Activated CD4-positive, alpha-beta T cell treated with anti-CD3 and anti-CD28 coated beads, Interleukin-2, Interleukin-4, amounts not matched to agents 100 ng/mL and 50 ng/mL, durations not matched to agents 16 hours and 8 hours (primary cell): Measurements from ENCODE around the gene CWC27.
"Not testable (repeated sequence)": the region's sequence is repeated elsewhere in the genome, so short reads cannot be mapped to it uniquely, and the experiment has no call there.

Source experiments
- DNase-seq: peaks from one replicate; pipeline ENCODE4 v3.0.0-alpha.2; 2020; ENCODE audit warnings: low spot score

CWC27 gene

DNA sequence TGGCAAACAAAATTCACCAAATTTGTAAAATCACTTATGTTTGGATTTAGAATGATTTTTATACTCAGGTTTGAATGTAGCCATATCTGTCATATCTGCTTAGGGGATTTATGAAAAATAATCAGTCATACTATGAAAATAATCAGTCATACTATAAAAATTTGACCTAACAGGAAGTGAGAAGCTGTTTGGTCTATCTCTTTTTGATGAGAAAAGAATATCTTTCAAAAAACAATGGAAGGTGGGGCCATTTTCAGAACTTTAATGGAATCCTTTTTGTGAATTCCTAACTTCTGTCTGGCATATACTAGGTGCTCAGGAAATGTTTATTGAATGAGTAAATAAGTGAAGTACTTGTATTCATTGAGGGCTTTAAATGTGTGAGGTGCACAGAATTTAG, 70.1 kb downstream of the CWC27 start:
- DNase-seq = no peak

DNA sequence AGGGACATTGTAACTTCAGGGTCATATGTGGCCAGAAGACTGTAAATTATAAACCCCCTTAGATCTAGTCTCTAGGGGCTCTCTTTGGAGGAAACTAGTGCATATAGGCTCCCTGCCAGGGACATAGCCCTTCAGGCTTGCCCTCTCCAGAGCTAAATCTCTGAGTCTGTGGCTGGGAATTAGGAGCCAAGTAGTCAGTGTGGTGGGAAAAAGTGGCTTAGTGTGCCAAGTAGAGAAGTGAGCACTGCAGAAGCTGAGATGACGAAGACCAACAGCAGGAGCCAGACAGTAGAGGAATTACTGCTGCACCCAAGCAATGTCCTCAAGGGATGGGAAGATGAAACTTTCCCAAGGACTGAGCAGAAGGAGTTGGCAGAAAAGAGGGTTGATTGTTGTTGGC, 71.2 kb downstream of the CWC27 start:
- no peak for DNase-seq

DNA sequence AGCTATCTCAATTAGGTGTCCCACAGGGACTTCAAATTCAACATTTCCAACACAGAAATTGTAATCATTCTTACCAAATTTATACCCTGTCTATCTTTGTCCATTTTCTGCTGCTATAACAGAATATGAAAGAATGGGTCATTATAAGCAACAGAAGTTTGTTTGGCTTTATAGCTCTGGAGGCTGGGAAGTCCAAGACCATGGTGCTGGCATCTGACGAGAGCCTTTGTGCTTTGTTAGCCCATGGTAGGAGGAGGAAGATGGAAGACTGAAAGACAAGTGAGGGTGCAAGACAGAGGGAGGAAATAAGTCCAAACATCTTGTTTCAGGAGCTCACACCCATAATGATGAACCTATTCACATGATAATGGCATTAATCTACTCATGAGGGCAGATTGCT, 72.2 kb downstream of the CWC27 start:
- no peak for DNase-seq

DNA sequence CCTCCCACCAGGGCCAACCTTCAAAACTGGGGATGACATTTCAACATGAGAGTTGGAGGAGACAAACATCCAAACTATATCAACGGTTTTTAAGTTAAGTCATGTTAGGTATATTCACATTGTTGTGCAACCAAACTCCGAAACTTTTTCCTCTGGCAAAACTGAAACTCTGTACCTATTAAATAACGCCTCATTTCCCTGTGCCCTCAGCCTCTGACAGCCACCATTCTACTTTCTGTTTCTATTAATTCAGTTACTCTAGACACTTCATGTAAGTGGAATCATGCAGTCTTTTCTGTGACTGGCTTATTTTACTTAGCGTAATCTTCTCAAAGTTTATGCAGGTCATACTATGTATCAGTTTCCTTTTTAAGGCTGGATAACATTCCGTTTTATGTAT, 85.0 kb downstream of the CWC27 start:
- no peak for DNase-seq

DNA sequence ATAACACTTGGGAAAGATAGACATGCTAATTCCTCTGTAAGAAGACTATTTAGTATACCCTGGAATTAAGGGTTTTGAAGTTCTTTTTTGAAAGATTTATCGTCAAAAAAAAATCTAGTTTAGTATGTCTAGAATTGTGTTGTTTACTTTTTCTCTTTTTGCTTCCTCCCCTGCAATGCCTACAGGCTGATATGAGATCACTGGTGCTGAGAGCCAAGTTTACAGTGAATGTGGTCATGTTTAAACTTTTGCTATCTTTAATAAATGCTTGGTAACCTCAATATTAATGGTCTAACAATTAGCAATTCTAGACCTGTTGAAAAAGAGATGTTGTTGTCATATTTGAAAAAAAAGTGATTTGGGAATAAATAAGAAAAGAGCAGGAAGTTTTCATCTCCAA, 86.1 kb downstream of the CWC27 start:
- no peak for DNase-seq

DNA sequence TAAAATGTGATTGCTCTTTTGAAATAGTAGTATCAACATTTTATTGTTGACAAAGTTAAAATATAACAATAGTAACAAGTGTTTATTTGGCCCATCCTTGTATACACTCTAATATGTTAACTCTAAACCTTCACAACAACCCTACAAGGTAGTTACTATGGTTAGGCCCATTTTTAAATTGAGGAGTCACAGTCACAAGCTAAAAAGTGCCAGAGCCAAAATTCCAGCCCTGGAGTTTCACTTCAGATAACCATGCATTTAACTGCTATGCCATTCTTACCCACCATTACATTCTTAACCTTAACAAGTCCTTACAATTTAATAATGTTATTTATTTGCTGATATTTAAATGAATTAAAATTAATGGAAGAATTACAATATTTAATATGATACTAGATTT, 91.2 kb downstream of the CWC27 start:
- DNase-seq = no peak

DNA sequence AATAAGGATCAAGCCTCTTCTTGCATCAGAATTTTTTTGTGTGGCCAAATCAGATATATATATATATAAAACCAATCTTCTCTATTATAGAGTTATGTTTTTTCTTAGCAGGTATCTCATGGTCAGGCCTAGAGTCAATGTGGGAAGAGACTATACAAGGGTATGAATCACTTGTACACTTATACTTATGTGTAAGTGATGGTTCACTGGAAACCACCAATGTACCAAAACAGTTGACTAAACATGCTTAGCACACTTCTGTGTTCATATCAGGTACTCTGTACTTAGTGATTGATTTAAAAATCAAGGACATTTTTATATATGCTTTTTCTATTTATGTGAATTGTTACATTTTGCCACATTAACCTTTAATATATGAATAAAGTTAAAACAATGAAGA, 92.6 kb downstream of the CWC27 start:
- DNase-seq = no peak

DNA sequence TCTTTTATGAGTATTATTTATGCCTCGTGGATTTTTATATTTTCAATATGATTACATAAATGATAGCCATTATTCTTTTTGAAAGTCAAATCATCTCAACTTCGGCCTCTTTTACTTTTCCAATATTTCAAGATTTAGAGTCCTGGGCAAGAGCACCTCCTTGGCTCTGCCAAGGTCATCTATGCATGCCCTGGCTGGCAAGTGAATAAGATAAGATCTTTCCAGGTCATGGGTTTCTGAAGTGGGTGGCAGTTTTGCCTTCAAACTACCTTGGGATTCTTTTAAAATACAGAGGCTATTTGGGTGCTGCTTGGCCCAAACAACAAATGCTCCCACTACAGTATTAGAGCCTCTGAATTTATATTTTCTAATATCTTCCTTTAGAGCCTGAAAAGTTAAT, 95.4 kb downstream of the CWC27 start:
- DNase-seq = no peak

DNA sequence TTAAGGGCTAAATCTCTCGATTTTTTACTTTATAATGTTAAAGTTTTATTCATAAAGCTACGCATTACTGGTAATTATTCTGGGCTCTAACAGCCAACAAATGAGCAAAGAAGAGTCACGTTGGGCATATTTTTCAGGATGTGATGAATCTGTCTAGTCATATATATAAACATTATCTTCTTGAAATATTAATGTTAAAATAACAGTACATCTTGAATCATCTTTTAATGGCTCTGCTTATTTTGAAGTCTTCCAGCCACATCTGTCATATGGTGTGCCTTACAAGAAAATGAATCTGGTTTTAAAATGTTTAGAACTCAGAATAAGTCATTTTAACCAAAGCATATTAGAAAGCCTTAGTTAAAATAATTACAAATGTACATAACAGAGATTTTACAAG, 96.9 kb downstream of the CWC27 start:
- no peak for DNase-seq

DNA sequence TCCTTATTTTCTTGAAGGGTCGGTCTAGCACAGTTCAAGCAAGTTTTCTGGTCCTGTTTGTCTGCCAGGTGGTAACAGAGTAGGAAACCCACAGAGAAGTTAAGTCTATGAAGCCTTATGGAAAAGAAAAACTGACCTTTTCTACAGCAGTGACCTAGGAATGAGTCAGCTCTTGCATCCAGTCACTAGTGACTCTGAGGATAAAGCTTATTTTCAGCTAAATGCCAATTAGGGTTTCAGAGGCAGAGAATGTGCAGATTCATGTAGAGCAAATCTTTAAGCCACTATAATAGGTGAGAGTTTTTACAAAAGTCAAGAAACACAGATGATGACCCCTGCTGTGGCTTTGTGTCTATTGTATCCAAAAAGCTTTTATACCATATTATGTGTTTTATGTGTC, 100.7 kb downstream of the CWC27 start:
- DNase-seq = no peak

DNA sequence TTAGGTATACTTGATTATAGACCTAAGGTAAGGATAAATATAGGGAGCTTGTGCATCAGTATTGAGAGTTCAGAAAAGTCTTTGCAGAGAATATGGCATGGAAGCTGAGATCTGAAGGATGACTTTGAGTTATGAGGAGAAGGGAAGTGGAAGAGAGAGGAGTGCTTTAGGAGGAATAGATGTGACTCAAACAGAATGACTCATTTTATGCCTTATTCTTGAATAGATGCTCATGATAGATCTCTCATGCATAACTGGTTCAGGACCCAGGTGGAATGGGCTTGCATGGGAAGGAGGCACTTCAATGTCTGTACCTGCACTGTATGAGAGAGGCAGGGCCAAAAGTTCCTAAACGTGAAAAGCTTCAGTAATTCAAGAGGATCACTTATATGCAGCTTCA, 103.3 kb downstream of the CWC27 start:
- DNase-seq = no peak

DNA sequence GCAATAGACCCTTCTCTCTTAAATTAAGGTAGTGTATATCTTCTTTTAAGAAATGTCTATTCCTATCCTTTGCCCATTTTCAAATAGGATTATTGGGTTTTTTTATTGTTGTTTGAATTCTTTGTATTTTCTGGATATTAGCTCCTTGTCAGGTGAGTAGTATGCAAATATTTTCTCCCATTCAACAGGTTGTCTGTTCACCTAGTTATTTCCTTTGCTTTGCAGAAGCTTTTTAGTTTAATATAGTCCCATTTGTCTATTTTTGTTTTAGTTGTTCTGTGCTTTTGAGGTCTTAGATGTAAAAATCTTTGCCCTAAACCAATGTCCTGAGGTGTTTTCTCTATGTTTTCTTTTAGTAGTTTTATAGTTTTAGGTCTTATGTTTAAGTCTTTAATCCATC, 104.7 kb downstream of the CWC27 start:
- DNase-seq = no peak

DNA sequence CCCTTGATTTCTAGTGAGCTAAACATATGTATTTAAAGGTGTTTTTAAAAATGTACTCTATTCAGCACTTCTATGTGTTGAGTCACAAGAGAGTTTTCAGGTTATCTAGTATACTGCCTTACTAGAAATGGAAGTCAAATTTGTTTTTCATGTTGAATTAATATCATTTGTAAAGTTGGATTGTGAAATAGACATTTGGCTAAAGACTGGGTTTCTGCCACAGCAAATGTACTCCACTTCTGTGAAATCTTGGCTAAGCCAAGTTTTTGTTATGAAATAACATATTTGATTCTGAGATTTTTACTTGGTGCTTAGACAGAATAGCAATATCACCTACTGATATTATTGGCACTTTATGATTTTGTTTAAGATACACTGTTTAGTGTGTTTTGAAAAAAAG, 106.0 kb downstream of the CWC27 start:
- no peak for DNase-seq

DNA sequence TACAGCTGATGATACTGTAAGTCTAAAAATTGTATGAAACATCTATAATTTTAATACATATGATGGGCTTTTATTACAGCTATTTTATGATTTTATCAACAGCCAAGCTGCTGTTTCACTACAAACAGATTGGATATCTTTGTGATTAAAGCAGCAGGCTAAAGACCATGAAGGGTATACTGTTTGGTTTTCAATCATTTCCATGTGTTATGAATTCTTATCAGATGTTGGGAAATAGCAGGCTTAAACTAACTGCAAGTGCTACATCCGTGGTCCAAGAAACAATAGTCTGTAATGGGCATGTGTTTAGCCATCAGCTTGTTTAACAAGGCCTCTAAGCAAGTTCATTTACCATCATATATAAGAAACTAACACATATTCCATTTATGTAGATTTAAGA, 107.5 kb downstream of the CWC27 start:
- no peak for DNase-seq

DNA sequence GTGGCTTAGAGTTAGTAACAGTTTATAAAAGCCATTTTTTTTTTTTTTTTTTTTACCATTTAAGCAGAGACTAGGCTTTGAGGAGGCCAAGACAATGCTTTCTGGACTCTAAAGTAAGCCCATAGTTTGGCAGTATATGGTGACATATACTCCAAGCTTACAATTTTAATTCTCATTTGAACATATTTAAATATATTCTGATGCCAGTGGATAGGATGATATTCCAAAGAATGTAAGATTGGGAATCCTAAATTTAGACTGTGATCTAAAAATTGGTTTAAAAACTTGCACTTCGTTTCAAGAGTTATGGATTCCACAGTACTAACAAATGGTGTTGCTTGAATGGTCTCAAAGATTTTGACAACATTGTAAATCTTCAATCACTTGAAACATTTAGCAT, 112.1 kb downstream of the CWC27 start:
- DNase-seq = no peak

DNA sequence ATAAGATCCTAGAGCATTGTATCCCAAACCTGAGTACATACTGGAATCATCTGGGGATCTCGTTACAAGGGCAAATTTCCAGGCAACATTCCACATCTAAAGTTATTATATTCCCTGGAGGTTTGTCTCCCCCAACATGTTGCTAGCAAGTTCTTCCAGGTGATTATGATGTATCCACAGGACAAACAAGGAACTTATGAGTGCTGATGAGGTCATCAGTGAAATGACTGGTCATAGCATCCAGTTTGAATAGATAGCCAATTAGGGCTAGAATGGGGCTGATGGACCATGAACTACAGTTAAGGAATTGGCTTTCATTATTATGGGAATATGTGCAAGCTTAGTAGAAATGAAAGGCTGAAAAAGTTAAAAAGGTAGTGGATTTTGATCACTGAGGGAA, 115.2 kb downstream of the CWC27 start:
- DNase-seq = no peak

DNA sequence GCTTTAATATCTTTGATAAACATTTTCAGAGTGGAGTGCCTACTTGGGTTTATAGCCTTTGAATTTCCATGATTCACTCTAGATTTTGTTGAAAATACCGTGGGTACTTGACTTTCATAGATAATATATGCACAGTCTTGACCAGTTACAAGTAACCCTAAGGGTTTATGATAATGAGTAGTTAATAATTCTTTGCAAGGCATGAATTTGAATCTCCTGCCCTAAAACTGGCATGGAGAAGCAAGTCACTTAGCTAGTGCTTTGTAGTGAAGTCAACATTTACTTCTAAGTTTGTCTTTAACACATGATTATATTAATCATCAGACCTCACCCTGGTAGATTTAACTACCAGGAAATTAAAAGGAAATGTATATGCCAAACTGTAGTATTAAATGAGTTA, 115.8 kb downstream of the CWC27 start:
- no peak for DNase-seq

DNA sequence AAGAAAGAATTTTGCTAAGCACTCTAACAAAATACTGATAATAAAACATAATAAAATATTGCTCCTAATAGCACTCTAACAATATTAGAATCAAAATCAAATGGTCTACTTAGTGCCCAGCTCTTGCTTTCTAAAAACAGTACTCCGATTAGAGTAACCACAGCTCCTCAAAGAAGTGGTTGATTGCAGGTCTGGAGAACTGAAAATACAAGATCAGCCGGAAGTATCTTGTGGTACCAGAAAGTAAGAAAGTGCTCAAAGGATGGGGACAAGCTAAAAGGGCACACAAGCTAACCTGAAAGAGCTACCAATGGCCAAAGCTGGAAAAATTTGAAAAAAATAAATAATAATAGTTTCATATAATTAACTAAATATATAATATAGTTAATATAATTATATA, 119.2 kb downstream of the CWC27 start:
- no peak for DNase-seq

DNA sequence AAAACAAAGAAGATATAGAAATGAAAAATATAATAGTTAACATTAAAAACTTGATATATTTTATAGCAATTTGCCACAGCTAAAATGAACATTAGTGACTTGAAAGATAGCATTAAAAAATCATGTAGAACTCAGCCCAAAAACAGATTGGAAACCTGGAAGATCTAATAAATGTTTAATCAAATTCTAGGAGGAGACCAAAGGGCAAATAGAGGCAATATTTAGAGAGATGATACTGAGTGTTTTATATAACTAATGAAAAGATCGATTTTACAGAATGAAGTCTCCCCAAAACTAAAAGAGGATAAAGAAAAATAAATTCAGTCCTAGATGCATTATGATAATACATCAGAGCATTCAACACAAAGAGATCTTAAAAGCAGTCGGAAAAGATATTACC, 127.0 kb downstream of the CWC27 start:
- DNase-seq = no peak

DNA sequence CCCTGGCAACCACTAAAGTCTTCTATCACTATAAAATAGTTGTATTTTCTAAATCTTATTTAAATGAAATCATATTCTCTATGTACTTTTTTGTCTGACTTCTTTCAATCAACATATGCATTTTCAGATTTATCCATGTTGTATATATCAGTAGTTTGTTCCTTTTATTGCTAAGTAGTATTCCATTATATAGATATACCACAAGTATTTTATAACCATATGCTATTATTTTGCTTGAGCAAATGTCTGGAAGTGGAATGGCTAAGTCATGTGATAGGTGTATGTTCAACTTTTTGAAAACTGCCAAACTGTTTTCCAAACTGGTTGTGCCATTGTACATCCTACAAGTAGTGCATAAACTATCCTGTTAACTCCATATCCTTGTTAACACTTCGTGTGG, 131.1 kb downstream of the CWC27 start:
- no peak for DNase-seq

DNA sequence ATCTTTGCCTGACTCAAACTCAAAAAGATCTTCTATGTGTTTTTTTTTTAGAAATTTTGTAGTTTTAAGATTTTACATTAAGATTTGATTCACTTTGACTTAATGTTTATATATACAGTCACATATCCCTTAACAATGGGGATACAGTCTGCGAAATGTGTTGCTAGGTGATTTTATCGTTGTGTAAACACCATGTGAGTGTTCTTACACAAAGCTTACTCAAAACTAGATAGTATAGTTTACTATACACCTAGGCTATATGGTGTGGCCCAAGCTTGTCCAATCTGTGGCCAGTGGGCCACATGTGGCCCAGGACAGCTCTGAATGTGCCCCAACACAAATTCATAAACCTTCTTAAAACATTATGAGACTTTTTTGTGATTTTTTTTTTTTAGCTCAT, 131.9 kb downstream of the CWC27 start:
- no peak for DNase-seq

DNA sequence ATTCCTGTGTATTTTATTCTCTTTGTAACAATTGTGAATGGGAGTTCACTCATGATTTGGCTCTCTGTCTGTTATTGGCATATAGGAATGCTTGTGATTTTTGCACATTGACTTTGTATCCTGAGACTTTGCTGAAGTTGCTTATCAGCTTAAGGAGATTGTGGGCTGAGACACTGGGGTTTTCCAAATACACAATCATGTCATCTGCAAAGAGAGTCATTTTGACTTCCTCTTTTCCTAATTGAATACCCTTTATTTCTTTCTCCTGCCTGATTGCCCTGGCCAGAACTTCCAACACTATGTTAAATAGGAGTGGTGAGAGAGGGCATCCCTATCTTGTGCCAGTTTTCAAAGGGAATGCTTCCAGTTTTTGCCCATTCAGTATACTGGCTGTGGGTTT, 138.7 kb downstream of the CWC27 start:
- DNase-seq = not testable (repeated sequence)

DNA sequence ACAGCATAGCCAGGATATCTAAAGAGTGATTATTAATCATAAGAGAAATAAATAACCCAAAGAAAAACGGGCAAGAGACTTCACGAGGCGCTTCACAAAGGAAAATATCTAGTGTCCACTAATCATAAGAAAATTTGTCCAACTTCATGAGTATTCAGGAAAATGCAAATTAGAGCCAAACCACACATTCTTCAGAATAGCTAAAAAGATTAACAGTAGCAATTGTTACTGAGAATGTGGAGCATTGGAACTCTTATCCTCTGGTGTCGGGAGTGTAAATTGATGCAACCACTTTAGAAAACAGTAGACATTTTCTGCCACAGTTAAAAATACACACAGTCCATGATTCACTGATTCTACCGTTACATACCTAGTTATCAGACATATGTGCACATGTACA, 145.7 kb downstream of the CWC27 start:
- no peak for DNase-seq

DNA sequence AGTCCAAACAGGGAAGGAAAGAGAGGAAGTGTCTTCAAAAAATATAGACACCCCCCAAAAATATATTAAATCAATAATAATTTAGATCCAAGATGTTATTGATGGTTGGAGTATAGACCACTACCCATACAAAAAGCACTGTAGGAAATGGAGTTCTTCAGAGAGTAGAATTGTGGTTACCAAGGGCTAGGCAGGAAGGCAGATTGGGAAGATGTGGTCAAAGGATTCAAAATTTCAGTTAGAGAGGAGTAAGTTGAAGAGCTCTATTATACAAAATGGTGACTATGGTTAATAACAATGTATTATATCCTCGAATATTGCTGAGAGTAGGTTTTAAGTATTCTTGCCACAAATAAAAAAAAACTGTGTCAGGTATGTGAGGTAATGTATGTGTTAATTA, 149.4 kb downstream of the CWC27 start:
- no peak for DNase-seq

DNA sequence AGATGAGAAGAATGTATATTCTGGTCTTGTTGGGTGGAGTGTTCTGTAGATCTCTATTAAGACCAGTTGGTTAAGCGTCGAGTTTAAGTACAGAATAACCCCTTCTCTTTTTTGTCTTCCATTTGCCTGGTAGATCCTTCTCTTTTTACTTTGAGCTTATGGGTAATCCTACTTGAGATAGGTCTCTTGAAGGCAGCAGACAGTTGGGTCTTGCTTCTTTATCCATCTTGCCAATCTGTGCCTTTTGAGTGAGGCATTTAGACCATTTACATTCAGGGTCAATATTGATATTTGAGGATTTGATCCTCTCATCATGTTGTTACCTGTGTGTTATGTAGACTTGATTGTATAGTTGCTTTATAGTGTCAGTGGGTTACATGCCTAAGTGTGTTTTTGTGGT, 152.7 kb downstream of the CWC27 start:
- DNase-seq = no peak
